SH-SY5Y (cell line): ENCODE measurements around the gene SEMA3A.

Source experiments
- GATA2 ChIP-seq: IDR thresholded peaks from 2 replicates; pipeline ENCODE4 v1.6.1; 2011; ENCODE audit warnings: mild to moderate bottlenecking, low read depth, low read length
- GATA3 ChIP-seq: IDR thresholded peaks from 2 replicates; pipeline ENCODE4 v1.6.1; 2011; ENCODE audit warnings: low read depth, mild to moderate bottlenecking, low read length, moderate library complexity

Gene SEMA3A

GRCh38 chr7:84009051-84009450 is 185.5 kb downstream of the SEMA3A start:
- TF ChIP-seq GATA2 (no peak), GATA3 (no peak)

- TF ChIP-seq GATA3 (no peak), GATA2 (no peak)
These were observed 191.4 kb downstream of the SEMA3A start for GRCh38 chr7:84003191-84003590.

- TF ChIP-seq GATA3: no peak
- TF ChIP-seq GATA2: no peak
These were observed 192.2 kb downstream of the SEMA3A start for GRCh38 chr7:84002348-84002747.

- no peak for TF ChIP-seq GATA2
- TF ChIP-seq GATA3: no peak
These were observed 197.7 kb downstream of the SEMA3A start for GRCh38 chr7:83996879-83997278.

GRCh38 chr7:83987764-83988163 is 206.8 kb downstream of the SEMA3A start:
- TF ChIP-seq GATA3 (no peak), GATA2 (no peak)

- TF ChIP-seq GATA2 (no peak), GATA3 (no peak)
These were observed 208.8 kb downstream of the SEMA3A start for GRCh38 chr7:83985821-83986220.

GRCh38 chr7:83984591-83984990 is 210.0 kb downstream of the SEMA3A start:
- TF ChIP-seq GATA3 (no peak), GATA2 (no peak)

- TF ChIP-seq GATA2 (no peak), GATA3 (no peak)
These were observed 210.5 kb downstream of the SEMA3A start for GRCh38 chr7:83984076-83984475.

- TF ChIP-seq GATA3 (no peak), GATA2 (no peak)
These were observed 211.0 kb downstream of the SEMA3A start for GRCh38 chr7:83983606-83984005.

GRCh38 chr7:83976302-83976701 is 218.3 kb downstream of the SEMA3A start:
- TF ChIP-seq GATA3 (no peak), GATA2 (no peak)

- no peak for TF ChIP-seq GATA2
- TF ChIP-seq GATA3: no peak
These were observed 224.5 kb downstream of the SEMA3A start for GRCh38 chr7:83970081-83970480.

- TF ChIP-seq GATA2 (no peak), GATA3 (no peak)
These were observed 230.3 kb downstream of the SEMA3A start for GRCh38 chr7:83964318-83964717.

GRCh38 chr7:83957333-83957732 is 237.3 kb downstream of the SEMA3A start:
- TF ChIP-seq GATA3: no peak
- TF ChIP-seq GATA2: no peak

GRCh38 chr7:83956104-83956503 is 238.5 kb downstream of the SEMA3A start:
- TF ChIP-seq GATA2: no peak

- no peak for TF ChIP-seq GATA3
- TF ChIP-seq GATA2: no peak
These were observed 242.4 kb downstream of the SEMA3A start for GRCh38 chr7:83952236-83952635.

GRCh38 chr7:83947260-83947659 is 247.3 kb downstream of the SEMA3A start:
- TF ChIP-seq GATA3 (no peak), GATA2 (no peak)
